IPS DF 6.9 (cell line): ENCODE data around the gene NCOA5.
"Not testable (repeated sequence)": the region's sequence is repeated elsewhere in the genome, so short reads cannot be mapped to it uniquely, and the experiment has no call there.

ENCODE experiments used
- DNase-seq: peaks from one replicate; pipeline ENCODE4 v3.0.0-alpha.2; 2013; ENCODE audit warnings: low read depth, low spot score
- H3K27ac ChIP-seq: one replicate; pipeline ENCODE4 v1.5.1; 2013; ENCODE audit warnings: low read length, control low read depth
- H3K27me3 ChIP-seq: 2 replicates; pipeline ENCODE4 v1.6.1; 2013; ENCODE audit warnings: mild to moderate bottlenecking, low read length; ENCODE audit not compliant: control insufficient read depth, insufficient read depth
- H3K36me3 ChIP-seq: 2 replicates; pipeline ENCODE4 v1.6.1; 2013; ENCODE audit warnings: low read length; ENCODE audit not compliant: control insufficient read depth, insufficient read depth
- H3K4me1 ChIP-seq: 2 replicates; pipeline ENCODE4 v1.6.1; 2013; ENCODE audit warnings: low read length; ENCODE audit not compliant: control insufficient read depth, insufficient read depth
- H3K4me3 ChIP-seq: 2 replicates; pipeline ENCODE4 v1.5.1; 2013; ENCODE audit warnings: mild to moderate bottlenecking, low read length
- H3K9me3 ChIP-seq: 2 replicates; pipeline ENCODE4 v1.6.1; 2013; ENCODE audit warnings: low read length, inconsistent platforms; ENCODE audit not compliant: control insufficient read depth, insufficient read depth
- WGBS: extraction: QIAGEN DNeasy Blood & Tissue Kit; methylation state at CpG from one replicate; pipeline ENCODE4 v1.1.7; 2013; ENCODE audit warnings: mixed read lengths, missing lambda C conversion rate; ENCODE audit not compliant: insufficient read length, insufficient coverage; 5-methylcytosine and 5-hydroxymethylcytosine counted together

Gene NCOA5

DNA sequence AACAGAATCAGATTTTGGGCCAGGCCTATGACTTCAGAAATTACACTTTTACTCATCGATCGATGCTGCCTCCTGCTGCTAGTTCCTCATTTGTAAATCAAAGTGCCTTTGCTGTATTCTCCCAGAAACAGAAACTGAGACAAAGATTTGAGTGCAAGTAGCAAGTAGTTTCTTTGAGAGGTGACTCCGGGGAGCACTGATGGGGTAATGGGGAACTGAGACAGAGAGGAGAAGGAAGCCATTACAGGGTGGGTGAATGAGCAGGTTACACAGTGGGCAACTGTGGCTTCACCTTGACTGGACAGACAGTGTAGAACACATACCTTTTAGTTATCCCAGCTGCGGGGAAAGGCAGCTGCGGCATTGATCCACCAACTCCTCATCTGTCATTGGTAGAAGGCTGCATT lies 18.7 kb upstream of the NCOA5 start:
- H3K36me3 ChIP-seq, result no peaks in the 10 kb centered on the region
- no peak for DNase-seq
- no CpG with 5 or more reads among the region's 5 CpGs for WGBS
- H3K27ac ChIP-seq, result no peak overlapping the region
- no peaks in the 10 kb centered on the region for H3K4me1 ChIP-seq
- H3K9me3 ChIP-seq, result no peaks in the 10 kb centered on the region
- no peaks in the 10 kb centered on the region for H3K27me3 ChIP-seq
- H3K4me3 ChIP-seq, result no peak overlapping the region

DNA sequence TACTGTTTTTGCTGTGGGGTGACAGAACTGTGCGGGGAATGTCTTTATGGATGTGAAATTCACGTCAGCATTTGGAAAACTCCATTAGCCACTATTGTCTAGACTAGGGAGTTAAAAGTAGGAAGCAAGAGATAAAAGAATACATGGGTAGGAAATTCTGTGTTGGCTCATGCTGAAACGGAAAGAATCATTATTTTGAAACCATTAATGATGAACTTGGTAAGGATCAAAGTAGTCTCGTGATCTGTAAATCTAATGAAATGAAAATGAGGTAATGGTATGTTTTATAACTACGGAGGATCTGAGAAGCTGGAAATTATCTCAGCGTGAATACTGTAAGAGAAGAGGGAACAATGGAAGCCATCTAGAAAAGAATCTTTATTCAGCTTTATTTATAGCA lies 17.3 kb upstream of the NCOA5 start:
- Histone ChIP-seq H3K27me3 (no peaks in the 10 kb centered on the region), H3K4me3 (no peak overlapping the region), H3K27ac (no peak overlapping the region), H3K4me1 (no peaks in the 10 kb centered on the region), H3K36me3 (no peaks in the 10 kb centered on the region), H3K9me3 (no peaks in the 10 kb centered on the region)
- WGBS, result 100% methylated on average over 1 of the region's 6 CpGs
- DNase-seq, result no peak

DNA sequence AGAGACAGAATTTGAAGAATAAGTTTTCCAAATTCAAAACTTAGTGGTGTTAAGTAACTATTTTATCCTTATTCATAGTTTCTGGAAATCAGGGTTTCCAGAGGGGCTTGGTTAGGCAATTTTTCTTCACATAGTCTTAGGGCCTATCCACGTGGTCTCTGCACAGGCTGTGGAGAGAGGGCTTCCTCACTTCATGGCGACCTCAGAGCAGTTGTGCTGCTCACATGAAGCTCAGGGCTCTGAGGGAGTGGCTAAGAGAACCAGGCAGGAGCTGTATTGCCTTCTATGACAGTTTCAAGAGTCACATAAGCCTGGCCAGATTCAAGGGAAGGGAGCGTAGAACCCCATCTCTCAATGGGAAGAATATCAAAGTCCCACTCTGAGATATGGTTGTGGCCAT lies 14.5 kb upstream of the NCOA5 start:
- Histone ChIP-seq H3K4me3 (no peak overlapping the region), H3K36me3 (no peaks in the 10 kb centered on the region), H3K4me1 (no peaks in the 10 kb centered on the region), H3K9me3 (no peaks in the 10 kb centered on the region), H3K27ac (no peak overlapping the region), H3K27me3 (no peaks in the 10 kb centered on the region)
- no peak for DNase-seq
- WGBS, result no CpG with 5 or more reads among the region's 3 CpGs

DNA sequence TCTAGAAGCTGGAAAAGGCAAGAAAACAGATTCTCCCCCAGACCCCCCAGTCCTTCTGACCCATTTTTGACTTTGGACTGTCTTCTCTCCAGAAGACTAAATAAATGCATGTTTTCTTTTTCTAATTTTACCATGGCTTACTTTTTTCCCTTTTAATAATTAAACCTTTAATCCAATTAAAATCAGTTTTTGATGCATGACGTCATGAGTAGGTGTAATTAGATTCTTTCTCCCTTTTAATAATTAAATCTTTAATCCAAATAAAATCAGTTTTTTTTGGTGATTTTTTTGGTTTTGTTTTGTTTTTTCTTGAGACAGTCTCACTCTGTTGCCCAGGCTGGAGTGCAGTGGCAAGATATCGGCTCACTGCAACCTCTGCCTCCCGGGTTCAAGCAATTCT lies 13.2 kb upstream of the NCOA5 start:
- DNase-seq, result no peak
- H3K27me3 ChIP-seq, result no peaks in the 10 kb centered on the region
- H3K4me3 ChIP-seq, result no peak overlapping the region
- H3K9me3 ChIP-seq, result no peaks in the 10 kb centered on the region
- no peaks in the 10 kb centered on the region for H3K36me3 ChIP-seq
- H3K27ac ChIP-seq, result no peak overlapping the region
- whole genome bisulfite sequencing, result no CpG with 5 or more reads among the region's 3 CpGs
- no peaks in the 10 kb centered on the region for H3K4me1 ChIP-seq

DNA sequence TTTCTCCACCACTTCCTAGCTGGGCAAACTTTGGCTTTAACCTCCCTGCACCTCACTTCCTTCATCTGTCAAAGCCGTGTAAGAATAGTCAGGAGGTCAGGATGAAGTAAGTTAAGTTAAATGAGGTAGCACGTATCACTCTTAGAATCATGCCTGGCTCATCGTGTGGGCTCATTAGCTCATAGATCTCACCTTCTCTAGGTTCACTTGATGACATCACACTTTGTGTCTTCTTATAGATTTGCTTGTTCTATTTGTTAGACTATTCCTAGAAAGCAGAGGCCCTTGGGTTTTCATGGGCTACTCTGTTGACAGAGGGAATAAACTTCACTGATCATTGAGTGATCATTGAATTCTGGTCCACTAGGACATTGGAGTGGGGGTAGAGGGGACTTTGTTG lies 12.2 kb upstream of the NCOA5 start:
- no peak for DNase-seq
- Histone ChIP-seq H3K4me3 (no peak overlapping the region), H3K4me1 (no peaks in the 10 kb centered on the region), H3K9me3 (no peaks in the 10 kb centered on the region), H3K27ac (no peak overlapping the region), H3K27me3 (no peaks in the 10 kb centered on the region), H3K36me3 (no peaks in the 10 kb centered on the region)
- no CpG with 5 or more reads among the region's 3 CpGs for WGBS

DNA sequence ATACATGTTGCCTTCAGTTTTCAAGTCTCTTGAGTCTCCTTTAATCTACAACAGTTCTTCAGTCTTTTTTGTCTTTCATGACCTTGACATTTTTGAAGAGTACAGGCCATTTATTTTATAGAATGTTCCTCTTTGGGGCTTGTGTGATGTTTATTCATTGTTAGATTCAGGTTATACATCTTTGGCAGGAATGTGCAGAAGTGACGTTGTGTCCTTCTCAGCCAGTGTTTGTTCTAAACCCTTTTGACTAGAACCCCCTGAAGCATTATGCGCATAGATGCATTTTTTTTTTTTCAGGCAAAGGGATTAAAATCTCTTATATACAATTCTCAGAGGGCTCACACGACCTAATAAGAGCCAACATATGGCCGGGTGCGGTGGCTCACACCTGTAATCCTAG lies 11.2 kb upstream of the NCOA5 start:
- Histone ChIP-seq H3K27me3 (no peaks in the 10 kb centered on the region), H3K4me3 (no peak overlapping the region), H3K36me3 (no peaks in the 10 kb centered on the region), H3K9me3 (no peaks in the 10 kb centered on the region), H3K4me1 (no peaks in the 10 kb centered on the region), H3K27ac (no peak overlapping the region)
- WGBS, result no CpG with 5 or more reads among the region's 5 CpGs
- no peak for DNase-seq

DNA sequence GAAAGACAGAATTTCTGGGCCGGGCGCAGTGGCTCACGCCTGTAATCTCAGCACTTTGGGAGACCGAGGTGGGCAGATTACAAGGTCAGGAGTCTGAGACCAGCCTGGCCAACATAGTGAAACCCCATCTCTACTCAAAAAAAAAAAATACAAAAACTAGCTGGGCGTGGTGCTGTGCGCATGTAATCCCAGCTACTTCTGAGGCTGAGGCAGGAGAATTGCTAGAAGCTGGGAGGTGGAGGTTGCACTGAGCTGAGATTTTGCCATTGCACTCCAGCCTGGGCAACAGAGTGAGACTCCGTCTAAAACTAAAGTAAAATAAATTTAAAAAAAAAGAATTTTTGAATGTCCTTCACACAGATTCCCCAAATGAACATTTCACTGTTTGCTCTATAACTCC lies 10.7 kb upstream of the NCOA5 start:
- not testable (repeated sequence) for H3K27ac ChIP-seq, DNase-seq, H3K36me3 ChIP-seq, H3K9me3 ChIP-seq, H3K4me3 ChIP-seq, H3K4me1 ChIP-seq, H3K27me3 ChIP-seq
- no CpG with 5 or more reads among the region's 7 CpGs for WGBS

DNA sequence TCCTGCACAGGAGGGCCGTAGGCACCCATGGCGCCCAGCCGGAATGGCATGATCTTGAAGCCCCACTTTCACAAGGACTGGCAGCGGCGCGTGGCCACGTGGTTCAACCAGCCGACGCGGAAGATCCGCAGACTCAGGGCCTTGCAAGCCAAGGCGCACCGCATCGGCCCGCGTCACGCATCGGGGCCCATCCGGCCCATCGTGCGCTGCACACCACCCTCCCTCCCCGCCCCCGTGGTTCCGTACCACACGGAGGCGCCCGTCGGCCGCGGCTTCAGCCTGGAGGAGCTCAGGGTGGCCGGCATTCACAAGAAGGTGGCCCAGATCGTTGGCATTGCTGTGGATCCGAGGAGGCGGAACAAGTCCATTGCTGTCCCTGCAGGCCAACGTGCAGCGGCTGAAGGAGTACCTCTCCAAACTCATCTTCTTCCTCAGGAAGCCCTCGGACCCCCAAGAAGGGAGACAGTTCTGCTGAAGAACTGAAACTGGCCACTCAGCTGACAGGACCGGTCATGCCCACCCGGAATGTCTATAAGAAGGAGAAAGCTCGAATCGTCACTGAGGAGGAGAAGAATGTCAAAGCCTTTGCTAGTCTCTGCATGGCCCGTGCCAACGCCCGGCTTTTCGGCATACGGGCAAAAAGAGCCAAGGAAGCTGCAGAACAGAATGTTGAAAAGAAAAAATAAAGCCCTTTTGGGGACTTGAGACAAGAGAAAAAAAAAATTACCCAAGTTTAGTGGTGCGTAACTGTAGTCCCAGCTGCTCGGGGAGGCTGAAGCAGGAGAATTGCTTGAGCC lies 9.9 kb upstream of the NCOA5 start:
- H3K4me3 ChIP-seq, result no peak overlapping the region
- DNase-seq, result peak; percentile 13
- no peaks in the 10 kb centered on the region for H3K36me3 ChIP-seq
- WGBS, result no CpG with 5 or more reads among the region's 48 CpGs
- no peaks in the 10 kb centered on the region for H3K27me3 ChIP-seq
- H3K4me1 ChIP-seq, result no peaks in the 10 kb centered on the region
- no peak overlapping the region for H3K27ac ChIP-seq
- no peaks in the 10 kb centered on the region for H3K9me3 ChIP-seq

DNA sequence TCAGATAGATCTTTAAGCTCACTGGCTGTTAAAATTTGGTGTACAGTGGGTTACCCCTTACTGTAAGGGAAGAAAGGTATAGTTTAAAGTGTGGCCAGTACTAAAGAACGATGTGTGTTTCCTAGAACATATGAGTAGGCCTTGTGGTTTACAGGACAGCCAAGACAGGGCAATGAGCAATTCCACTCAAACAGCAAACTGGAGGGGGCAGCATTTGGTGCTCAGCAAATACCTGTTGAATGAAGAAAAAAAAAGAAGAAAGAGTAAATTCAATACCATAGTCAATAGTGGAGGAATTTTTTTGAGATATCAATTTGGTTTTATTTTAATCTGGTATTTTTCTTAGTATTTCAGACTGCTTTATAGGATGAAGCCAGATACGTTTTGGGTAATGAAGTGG lies 3.8 kb upstream of the NCOA5 start:
- 100% methylated on average over 1 of the region's 2 CpGs for WGBS
- H3K27me3 ChIP-seq, result no peaks in the 10 kb centered on the region
- no peak overlapping the region for H3K4me3 ChIP-seq
- no peak overlapping the region for H3K27ac ChIP-seq
- no peaks in the 10 kb centered on the region for H3K36me3 ChIP-seq
- DNase-seq, result no peak
- H3K9me3 ChIP-seq, result no peaks in the 10 kb centered on the region
- H3K4me1 ChIP-seq, result no peaks in the 10 kb centered on the region

DNA sequence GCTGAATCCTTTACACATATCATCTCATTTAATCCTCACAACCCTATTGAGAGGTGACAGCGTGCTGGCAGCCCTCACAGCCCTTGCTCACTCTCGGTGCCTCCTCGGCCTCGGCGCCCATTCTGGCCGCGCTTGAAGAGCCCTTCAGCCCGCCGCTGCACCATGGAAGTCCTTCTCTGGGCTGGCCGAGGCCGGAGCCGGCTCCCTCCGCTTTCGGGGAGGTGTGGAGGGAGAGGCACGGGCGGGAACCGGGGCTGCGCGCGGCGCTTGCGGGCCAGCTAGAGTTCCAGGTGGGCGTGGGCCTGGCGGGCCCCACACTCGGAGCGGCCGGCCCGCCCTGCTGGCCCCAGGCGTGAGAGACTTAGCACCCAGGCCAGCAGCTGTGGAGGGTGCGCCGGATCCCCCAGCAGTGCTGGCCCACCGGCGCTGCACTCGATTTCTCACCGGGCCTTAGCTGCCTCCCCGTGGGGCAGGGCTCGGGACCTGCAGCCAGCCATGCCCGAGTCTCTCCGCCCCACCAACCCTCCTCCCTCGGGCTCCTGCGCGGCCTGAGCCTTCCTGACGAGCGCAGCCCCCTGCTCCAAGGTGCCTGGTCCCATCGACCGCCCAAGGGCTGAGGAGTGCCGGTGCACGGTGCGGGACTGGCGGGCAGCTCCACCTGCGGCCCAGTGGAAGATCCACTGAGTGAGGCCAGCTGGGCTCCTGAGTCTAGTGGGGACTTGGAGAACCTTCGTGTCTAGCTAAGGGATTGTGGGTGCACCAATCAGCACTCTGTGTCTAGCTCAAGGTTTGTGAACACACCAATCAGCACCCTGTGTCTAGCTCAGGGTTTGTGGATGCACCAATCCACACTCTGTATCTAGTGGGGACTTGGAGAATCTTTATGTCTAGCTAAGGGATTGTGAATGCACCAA lies 2.1 kb upstream of the NCOA5 start:
- no CpG with 5 or more reads among the region's 52 CpGs for WGBS
- not testable (repeated sequence) for H3K36me3 ChIP-seq, H3K4me3 ChIP-seq, H3K4me1 ChIP-seq, DNase-seq, H3K9me3 ChIP-seq, H3K27me3 ChIP-seq, H3K27ac ChIP-seq

DNA sequence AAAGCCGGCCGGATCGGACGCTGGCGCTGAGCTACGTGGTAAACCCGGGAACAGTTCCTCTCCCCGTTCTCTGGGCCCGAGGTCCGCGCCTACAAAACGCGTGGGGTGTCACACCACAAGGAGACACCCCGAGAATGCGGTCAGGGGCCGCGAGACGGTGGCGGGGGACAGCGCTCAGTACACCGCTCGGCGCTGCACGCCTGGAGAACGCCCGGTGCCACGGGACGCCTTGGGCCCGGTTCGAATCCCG lies 670 bp downstream of the NCOA5 start:
- Histone ChIP-seq H3K27me3 (no peaks in the 10 kb centered on the region), H3K36me3 (no peaks in the 10 kb centered on the region), H3K27ac (no peak overlapping the region), H3K4me3 (peak overlapping the region; percentile 86), H3K9me3 (no peaks in the 10 kb centered on the region), H3K4me1 (no peaks in the 10 kb centered on the region)
- no CpG with 5 or more reads among the region's 31 CpGs for WGBS
- no peak for DNase-seq
